Cardiac fibroblast (primary cell): ENCODE results near the gene GARRE1.
A peak's percentile ranks its signal among the peaks of the same experiment; 100 is the strongest.

Source experiments
- DNase-seq, 2 donors: peaks; one replicate each; pipeline versions ENCODE4 v3.0.0 to v3.0.0-alpha.2; 2010; ENCODE audit warnings: low read depth in 2 of 2
- H3K4me3 ChIP-seq, 2 donors: replicated peaks in 1 of 2; 1 replicate in 1 of 2; 2 replicates in 1 of 2; pipeline ENCODE4 v1.5.1; 2011; ENCODE audit warnings: low read depth in 2 of 2, low read length in 2 of 2, mild to moderate bottlenecking in 2 of 2, moderate library complexity in 1 of 2
- TF ChIP-seq, protein P1 (sequence below): IDR thresholded peaks from one replicate; pipeline ENCODE4 v1.5.1; 2011; ENCODE audit warnings: low read depth, mild to moderate bottlenecking, low read length, inconsistent platforms

GARRE1 gene

DNA sequence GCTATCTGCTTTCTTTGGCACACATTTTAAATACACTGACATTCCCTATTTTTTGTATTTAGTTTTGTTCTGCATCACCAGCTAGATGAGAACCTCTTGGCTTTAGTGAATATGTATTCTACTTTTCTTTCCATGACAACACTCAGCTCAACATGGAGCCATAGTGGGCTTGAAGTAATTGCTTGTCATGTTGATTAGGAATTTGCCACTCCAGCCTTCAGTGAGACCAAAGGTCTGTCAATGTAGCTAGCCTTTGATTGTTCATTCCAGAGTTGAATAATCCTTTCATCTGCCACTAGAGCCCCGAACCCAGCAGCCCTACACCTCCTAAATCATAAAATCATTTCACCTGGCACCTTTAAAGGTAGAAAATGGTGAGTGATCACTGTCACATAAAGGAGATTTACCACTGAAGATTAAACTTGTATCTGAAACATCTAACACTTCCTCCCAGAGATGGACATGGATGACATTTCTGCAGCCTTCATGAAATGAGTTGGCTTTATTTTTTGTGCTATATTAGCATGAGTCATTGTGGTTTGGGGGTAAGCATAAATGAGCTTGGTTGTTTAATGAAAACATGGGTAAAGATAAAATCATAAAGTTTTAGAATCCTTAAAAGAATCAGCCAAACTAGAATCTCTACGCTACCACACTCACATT is 29.2 kb upstream of the GARRE1 start:
- peak; percentile 22 to 51 for DNase-seq
- TF ChIP-seq, protein P1, sequence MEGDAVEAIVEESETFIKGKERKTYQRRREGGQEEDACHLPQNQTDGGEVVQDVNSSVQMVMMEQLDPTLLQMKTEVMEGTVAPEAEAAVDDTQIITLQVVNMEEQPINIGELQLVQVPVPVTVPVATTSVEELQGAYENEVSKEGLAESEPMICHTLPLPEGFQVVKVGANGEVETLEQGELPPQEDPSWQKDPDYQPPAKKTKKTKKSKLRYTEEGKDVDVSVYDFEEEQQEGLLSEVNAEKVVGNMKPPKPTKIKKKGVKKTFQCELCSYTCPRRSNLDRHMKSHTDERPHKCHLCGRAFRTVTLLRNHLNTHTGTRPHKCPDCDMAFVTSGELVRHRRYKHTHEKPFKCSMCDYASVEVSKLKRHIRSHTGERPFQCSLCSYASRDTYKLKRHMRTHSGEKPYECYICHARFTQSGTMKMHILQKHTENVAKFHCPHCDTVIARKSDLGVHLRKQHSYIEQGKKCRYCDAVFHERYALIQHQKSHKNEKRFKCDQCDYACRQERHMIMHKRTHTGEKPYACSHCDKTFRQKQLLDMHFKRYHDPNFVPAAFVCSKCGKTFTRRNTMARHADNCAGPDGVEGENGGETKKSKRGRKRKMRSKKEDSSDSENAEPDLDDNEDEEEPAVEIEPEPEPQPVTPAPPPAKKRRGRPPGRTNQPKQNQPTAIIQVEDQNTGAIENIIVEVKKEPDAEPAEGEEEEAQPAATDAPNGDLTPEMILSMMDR = no peak
- no peak overlapping the region for H3K4me3 ChIP-seq

GRCh38 chr19:34225659-34226015 is 28.7 kb upstream of the GARRE1 start:
- peak in 1 of 2 donors; percentile 21 for DNase-seq
- H3K4me3 ChIP-seq = no peak overlapping the region
- TF ChIP-seq, protein P1 = no peak

GRCh38 chr19:34226036-34226435 is 28.3 kb upstream of the GARRE1 start:
- no peak for DNase-seq
- no peak overlapping the region for H3K4me3 ChIP-seq
- TF ChIP-seq, protein P1 = no peak

- TF ChIP-seq, protein P1 = no peak
- no peak overlapping the region for H3K4me3 ChIP-seq
- peak in 1 of 2 donors; percentile 45 for DNase-seq
Observed at GRCh38 chr19:34228347-34228746, 26.0 kb upstream of the GARRE1 start.

GRCh38 chr19:34228762-34229161 is 25.6 kb upstream of the GARRE1 start:
- no peak for DNase-seq
- no peak overlapping the region for H3K4me3 ChIP-seq
- TF ChIP-seq, protein P1 = no peak

DNA sequence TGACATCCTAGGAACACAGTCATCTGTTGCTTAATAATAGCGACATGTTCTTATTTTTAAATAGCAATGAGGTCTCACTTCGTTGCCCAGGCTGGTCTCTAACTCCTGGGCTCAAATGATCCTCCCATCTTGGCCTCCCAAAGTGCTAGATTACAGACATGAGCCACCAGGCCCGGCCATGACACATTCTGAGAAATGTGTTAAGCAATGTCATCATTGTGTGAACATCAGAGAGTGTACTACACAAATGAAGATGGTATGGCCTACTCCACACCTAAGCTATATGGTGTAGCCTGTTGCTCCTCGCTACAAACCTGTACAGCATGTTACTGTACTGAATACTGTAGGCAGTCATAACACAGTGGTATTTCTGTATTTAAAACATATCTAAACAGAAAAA is 24.6 kb upstream of the GARRE1 start:
- no peak for DNase-seq

GRCh38 chr19:34230820-34231219 is 23.5 kb upstream of the GARRE1 start:
- TF ChIP-seq, protein P1 = no peak
- H3K4me3 ChIP-seq = no peak overlapping the region
- DNase-seq = no peak

More for the DNA sequence above, 24.6 kb upstream of the GARRE1 start:
- TF ChIP-seq, protein P1 = no peak
- H3K4me3 ChIP-seq = no peak overlapping the region
